NCI-H345 (cell line): ENCODE measurements around the gene ATG16L2.
"Not testable (repeated sequence)": the region's sequence is repeated elsewhere in the genome, so short reads cannot be mapped to it uniquely, and the experiment has no call there.

Experiments
- DNase-seq: peaks from one replicate; lab custom pipeline; 2025; lab: John Stamatoyannopoulos, UW

Gene ATG16L2

DNA sequence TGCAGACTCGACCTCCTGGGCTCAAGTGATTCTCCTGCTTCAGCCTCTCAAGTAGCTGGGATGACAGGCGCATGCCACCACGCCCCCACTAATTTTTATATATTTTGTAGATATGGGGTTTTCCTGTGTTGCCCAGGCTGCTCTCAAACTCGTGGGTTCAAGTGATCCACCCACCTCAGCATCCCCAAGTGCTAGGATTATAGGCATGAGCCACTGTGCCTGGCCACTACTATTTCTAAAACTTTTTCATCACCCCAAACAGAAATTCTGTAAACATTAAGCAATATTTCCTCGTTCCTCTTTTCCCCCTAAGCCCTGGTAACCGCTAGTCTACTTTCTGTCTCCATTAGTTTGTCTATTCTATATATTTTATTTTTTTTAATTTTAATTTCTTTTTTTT lies 9.0 kb upstream of the ATG16L2 start:
- no peak for DNase-seq

DNA sequence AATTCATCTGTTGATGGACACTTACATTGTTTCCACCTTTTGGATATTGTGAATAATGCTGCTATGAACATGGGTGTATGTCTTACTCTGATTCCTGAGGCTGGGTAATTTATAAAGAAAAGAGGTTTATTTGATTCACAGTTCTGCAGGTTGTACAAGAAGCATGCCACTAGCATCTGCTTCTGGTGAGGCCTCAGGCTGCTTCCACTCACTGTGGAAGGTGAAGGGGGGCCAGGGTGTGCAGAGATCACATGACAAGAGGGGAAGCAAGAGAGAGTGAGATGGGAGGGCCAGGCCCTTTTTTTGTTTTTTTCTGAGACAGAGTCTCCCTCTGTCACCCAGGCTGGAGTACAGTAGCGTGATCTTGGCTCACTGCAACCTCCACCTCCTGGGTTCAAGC lies 7.8 kb upstream of the ATG16L2 start:
- not testable (repeated sequence) for DNase-seq

DNA sequence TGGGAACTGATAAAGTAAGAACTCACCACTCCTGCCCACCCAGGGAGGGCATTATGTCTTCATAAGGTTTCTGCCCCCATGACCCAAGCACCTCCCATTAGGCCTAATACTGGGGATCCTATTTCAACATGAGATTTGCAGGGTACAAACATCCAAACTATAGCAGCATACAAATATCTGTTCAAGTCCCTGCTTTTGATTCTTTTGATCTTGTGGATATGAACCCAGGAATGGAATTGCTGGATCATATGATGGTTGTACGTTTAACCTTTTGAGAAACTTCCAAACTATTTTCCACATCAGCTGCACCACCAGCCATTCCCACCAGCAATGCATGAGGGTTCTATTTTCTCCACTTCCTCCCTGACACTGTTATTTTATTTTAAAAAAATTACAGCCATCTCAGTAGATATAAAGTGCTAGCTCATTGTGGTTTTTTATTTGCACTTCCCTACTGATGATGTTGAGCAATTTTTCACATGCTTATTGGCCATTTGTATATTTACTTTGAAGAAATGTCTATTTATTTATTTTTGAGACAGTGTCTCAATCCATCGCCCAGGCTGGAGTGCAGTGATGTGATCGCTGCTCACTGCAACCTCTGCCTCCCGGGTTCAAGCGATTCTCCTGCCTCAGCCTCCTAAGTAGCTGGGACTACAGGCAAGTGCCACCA lies 7.1 kb upstream of the ATG16L2 start:
- DNase-seq, result no peak

DNA sequence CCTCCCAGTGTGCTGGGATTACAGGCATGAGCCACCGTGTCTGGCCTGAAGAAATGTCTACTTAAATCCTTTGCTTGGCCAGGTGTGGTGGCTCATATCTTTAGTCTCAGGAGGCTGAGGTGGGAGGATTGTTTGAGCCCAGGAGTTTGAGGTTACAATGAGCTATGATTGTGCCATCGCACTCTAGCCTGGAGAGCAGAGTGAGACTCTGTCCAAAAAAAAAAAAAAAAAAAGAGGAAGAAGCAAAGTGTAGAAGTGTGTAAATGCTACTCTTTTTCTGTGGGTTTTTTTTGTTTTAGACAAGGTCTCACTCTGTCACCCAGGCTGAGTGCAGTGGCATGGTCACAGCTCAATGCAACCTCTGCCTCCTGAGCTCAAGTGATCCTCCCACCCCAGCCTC lies 6.4 kb upstream of the ATG16L2 start:
- no peak for DNase-seq

DNA sequence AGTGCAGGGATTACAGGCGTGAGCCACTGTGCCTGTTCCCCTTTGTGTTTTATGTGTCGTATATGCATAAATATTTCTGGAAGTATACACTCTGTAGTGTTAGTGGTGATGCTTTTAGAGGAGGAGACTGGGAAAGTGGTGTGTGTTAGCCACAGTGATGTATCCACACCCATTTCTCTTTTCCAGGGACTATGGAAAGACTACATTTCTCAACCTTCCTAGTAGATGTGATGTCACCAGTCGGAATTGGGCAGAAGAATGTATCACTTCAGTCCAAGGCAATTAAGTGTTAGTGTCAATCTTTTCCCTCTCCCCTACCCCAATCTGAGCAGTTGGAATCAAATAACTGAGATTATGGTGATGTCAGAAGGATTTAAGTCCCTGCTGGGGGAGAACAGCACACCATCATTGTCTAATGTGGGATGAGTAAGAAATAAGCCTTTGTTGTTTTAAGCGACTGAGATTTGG lies 5.8 kb upstream of the ATG16L2 start:
- DNase-seq, result no peak

DNA sequence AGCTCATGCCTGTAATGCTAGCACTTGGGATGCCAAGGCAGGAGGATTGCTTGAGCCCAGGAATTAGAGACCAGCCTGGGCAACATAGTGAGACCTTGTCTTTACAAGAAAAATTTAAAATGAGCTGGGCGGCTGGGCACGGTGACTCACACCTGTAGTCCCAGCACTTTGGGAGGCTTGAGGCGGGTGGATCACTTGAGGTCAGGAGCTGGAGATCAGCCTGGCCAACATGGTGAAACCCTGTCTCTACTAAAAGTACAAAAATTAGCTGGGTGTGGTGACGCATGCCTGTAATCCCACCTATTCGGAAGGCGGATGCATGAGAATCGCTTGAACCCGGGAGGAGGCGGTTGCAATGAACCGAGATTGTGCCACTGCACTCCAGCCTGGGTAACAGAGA lies 2.5 kb upstream of the ATG16L2 start:
- not testable (repeated sequence) for DNase-seq

DNA sequence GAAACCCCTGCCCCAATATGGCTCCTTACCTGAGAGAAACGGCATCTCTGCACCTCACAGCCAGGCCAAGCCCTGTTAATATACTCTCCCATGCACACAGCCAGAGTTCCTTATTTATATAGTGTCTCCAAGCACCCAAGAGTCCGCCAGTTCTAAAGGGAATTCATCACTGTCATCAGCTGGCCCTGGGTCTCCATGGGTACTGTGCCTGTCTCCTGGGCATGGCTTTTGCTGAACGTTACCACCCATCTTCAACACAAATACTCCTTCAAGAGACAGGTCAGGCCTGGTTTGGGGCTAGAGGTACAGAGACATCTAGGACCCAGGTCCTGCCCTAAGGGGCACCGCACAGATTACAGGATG lies 1.6 kb upstream of the ATG16L2 start:
- DNase-seq, result peak; percentile 64

DNA sequence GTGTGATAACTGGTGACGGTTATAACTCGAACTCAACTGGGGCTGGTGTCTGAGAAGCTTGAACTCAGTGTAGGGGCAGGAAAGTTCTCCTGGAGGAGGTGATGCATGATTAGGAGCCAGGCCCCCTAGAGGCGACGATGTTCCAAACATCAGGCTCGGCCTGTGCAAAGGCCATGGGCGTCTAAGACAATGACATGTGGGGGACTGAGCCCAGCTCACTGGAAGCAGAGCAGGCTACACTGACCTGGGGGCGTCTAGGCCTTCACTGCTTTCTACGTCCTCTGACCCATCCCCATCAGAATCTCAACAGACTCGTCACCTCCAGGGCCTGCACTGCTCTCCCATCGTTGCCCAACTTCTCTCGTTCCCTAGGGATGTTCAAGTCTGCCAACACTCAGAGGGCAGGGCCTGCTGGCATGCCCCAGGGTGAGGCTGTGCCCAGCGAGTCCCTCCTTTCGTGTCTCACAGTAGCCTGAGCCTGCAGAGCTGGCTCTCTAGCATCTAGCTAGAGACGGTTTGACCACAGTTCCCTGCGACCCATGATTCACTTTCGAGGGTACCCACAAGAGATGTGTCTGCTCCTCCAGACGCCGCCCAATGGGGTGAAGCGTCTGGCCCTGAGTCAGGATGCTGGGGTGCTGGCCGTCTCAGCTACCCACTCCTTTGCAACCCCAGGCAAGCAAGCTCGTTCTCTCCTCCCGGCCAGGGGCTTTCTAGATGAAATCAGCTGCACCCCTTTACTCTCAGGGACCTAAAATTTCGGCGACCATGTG lies 1.1 kb upstream of the ATG16L2 start:
- DNase-seq, result peak; percentile 39

DNA sequence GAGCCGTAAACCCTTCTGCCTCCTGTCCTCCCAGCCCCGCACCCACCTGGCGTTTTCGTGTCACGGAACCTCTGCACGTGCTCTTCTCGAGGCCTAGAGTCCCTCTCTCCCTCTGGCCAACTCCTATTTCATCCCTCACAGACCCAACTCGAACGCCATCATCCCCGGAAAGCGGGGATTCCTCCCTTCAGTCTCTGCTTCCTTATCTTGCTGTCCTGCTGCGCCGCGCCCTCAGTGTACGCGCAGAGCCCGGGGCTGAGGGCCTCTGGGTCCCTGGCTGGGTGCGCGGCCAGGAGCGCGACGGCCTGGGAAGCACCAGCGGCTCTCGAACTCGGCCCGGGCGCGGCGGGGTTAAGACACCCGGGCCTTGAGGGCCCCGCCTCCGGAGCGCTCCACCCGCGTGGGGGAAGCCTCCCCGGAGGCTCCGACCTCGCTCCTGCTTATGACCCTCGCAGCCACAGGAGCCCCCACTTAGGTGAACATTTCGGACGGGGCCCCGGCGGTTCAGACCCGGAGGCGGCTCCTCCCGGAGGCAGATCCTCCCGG lies 398 bp upstream of the ATG16L2 start:
- DNase-seq, result peak; percentile 82

DNA sequence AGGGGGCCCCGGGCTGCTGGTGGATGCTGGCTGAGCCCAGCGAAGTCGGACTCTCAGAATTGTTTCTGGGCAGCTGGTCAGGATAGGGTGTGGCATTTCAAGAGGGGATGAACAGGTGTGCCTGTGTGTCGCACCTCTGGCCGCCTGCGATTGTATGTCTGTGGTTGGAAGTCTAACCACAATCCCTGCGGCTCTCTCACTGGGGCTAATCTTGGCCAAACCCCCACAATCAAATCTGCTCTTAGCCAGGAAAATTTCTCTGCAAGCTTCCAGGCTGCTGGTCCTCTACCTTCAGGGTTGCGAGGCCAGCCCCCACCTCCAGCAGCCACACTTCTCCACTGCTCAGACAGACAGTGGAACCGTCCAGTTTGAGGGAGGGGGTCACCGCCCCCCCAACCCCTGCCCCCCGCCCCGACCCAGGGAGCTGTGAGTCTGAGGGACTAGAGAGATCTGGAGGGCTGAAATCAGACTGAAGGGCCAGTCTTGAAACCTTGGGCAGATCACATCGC lies 953 bp downstream of the ATG16L2 start:
- DNase-seq, result no peak

DNA sequence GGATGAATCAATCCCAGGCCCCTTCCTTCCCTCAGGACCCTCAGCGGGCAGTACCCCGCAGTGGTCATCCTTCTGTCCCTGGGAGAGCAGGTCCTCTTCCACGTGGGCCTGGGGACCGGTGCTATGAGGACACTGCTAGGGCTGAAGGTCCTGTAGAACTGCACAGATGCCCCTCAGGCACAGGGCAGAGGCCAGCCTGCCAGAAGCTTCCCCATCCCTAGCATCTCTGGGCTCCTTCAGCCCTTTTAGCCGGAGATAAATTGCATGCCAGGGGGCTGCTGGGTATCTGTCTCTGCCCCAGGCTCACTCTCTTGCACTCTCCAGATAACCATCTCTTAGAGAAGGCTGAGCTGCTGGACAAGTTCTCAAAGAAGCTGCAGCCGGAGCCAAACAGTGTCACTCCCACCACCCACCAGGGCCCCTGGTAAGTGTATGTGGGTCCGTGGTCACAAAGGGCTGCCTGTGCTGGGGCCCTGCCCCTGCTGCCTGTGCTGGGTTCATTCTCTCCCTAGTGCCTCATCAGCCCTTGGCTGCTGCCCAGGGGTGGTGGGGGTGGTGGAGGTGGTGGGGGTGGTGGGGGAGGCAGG lies 2.3 kb downstream of the ATG16L2 start:
- DNase-seq, result no peak

DNA sequence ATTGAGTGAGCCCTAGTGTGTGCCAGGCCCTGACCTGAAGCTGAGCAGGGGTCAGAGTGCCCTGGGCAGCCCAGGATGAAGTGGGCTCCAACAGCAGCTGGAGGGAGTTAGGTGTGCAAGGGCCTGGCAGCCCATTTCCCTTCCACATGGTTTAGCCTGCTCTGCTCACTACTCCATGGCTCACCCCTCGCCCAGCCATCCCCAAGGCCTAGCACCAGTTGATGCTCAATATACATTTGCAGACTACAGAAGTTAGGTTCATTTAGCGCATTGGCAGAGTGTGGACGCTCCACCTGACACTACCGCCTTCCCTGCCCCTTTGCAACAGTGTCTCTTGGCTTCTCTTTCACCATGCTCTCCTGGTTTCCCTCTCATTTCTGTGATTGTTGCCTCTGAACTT lies 3.8 kb downstream of the ATG16L2 start:
- no peak for DNase-seq

DNA sequence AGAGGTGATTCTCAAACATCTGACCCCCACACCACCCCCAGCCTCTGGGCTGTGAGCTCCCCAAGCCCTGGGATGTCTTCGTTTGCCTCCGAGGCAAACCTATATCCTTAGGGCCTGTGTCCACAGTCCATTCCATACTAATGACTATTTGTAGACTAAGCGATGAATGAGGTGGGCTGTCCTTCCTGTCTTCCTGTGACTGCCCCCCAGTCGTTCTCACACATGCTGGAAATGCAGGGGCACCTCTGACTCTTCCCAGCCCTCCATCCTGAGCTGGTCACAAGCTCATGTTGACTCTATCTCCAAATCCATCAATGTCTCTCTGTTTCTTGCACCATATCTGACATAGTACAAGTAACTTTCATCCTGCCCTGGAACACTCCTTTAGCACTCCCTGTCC lies 4.8 kb downstream of the ATG16L2 start:
- DNase-seq, result no peak

DNA sequence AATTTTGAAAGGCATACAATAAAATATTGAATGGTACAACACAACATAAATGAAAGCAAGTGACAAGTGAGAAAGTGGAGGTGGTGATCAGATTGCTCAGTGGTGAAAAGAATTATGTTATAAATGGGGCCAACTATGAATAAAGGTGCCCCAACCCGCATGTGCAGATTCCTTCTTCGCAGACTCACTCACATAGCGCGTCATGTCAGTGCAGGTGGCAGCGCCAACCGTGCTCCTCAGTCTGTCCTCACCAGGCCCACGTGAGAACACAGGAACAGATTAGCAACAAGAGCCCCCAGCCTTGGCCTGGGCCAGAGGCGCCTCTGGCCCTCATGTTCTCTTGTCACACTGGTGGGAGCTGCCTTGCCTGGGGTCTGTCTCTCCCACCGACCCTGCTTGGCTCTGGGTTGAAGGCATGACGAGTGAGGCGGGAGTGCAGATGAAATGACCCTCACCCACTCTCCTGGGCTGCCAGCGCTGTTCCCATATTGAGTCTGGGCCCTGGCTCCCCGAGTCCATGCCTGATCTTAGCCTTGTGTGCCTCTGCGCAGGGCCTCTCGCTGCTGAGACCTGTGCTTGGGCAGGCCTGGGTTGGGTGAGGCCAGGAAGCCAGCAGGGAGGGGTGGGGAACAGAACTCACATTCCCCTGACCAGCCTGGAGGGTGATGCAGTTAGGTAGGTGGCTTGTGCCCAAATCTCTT lies 6.4 kb downstream of the ATG16L2 start:
- no peak for DNase-seq

DNA sequence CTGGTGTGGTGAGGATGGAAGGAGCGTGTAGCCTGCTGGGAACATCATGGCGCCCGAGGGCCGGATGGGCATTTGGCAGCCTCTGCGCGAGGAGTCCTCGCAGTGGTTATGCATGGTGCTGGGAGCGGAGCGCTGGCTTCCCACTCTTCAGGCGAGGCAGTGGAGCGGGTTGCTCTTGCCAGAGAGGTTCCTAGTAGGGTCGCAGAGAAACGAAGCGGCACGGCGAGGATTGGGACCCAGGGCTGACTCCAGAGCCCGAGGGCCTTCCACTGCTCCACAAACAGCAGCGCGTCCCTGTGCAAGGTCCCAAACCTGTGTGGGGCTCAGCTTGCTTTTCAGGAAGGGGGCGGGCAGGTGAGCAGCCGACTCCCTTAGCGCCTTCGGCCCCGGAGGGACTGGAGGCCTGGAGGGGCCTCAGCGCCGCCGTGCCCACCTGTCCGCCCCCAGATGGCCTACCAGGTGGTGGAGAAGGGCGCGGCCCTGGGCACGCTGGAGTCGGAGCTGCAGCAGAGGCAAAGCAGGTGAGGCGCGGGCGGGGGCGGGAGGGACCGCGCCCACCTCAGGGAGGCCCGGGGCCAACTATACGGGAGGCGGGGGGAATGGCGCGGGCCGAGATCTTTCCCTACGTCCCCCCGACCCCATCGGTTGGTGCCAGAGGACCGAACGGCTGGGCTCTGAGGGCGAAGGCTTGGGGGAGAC lies 7.2 kb downstream of the ATG16L2 start:
- peak; percentile 44 for DNase-seq

DNA sequence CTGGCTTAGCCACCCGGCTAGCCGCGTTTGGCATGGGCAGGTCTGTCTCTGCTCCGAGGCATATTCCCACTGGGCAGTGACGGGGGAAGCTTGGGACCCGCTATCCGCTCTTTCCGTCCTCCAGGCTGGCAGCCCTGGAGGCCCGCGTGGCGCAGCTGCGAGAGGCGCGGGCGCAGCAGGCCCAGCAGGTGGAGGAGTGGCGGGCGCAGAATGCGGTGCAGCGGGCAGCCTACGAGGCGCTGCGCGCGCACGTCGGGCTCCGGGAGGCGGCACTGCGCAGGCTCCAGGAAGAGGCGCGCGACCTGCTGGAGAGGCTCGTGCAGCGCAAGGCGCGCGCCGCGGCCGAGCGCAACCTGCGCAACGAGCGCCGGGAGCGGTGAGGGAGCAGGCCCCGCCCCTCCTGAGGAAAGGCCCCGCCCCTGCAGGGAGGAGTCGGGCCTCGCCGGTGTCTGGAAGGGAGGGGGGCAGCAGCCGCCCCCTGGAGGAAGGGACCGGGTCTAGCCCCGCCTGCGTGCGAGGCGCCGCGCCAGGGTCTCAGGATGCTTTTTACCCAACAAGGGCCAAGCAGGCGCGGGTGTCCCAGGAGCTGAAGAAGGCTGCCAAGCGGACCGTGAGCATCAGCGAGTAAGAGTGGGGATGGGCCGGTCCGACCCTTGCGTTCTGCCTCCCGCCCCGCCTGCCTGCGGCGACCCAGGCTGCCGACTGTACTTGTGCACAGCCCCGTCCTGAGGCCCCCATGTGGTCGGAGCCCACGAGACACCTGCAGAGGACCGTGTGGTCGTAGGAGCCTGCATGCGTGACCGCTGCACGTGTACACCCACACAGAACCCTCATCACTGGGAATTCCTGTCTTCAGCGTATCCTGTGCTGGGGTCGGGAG lies 7.9 kb downstream of the ATG16L2 start:
- DNase-seq, result peak; percentile 94

DNA sequence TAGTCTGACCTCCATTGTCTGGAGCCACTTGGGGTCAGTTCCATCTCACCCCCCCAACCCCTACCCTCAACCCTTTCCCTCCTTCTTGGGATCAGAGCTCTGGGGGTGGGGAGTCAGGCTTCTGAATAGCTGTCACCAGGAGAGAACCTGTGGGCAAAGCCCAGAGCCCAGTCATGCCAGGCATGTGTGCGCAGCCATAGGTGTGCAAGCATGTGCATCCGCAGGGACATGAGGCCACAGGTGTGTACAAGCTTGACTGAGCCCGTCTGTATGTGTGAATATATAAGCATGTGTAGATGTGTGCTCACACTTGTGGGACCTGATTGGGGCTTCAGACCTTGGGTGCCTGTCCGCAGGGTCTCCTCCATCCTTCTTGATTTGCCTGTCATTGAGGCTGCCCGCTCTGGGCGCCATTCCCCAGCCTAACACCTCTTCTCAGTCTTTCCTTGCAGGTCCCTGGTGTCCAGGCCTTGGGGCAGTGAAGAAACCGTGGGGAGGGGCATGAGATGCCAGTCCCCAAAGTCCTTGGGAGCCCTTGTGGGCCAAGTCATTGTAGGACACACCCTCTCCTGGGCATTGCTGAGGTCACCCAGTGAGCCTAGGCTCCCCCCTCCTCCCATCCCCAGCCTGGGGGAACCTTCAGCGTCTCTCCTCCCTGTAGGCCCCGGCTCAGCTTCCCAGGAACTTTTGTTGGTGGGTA lies 9.0 kb downstream of the ATG16L2 start:
- no peak for DNase-seq

DNA sequence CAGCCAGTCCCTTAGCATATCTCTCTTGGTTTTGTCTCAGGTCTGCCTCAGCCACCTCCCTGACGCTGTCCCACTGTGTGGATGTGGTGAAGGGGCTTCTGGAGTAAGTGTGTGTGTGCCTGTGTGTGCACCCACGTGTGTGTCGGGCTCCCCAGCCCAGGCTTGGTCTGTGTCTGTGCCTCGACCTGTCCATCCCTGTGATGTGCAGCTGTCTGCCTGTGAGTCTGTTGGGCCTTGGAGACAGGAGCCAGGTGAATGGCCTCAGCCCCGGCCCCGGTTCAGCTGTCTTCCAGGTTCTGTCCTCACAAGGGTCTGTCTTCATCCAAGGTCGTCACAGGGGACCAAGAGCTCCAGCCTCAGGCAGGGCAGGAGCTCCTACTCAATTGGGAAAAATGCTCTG lies 9.8 kb downstream of the ATG16L2 start:
- no peak for DNase-seq

DNA sequence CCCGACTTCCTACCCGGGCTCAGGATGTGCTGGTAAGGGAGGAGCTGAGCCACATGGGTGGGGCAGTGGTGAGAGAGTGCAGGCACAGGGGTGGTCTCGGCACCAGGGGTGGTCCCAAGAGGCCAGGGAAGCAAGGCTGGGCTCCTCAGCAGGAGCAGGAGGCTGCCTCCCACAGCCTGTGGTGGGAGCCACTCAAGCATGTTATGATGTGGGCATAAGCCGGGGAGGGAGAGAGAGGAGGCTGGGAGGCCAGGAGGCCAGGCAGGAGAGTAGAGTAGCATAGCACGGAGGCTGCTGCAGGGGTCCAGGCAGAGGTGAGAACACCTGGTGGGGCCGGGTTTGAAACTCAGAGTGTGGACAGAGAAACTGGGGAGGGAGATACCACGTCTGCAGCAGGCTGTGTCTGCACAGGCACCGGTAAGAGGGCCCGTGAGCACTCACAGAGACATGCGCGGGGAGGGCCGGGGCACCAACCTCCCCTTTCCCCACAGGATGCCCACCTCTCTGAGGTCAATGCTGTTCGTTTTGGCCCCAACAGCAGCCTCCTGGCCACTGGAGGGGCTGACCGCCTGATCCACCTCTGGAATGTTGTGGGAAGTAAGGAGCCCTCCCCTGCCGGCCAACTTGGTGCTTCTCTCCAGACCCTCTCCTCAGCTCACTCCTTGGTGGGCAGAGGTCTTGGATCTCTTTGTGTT lies 10.7 kb downstream of the ATG16L2 start:
- DNase-seq, result no peak
